ENCODE data around the gene DBNL.

DBNL gene

DNA sequence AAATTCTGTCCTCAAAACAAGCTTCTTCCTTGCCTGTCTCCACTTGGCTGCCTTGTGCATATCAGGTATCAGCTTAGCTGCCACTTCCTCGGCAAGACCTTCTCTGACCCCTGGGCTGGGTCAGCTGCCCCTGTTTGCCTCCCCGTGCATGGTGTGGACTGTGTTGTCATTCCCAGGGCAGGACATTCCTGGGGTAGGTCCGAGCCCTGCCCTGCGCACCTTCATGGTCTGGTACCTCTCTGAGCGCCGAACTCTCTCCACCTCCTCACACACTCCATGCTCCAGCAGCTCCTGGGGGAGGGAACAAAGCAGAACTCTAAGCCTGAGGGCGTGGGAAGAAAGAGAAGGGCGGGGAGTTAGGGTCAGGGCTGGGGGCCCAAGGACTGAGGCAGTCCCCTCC lies 34.0 kb downstream of the DBNL start:
- TF ChIP-seq, protein P1, sequence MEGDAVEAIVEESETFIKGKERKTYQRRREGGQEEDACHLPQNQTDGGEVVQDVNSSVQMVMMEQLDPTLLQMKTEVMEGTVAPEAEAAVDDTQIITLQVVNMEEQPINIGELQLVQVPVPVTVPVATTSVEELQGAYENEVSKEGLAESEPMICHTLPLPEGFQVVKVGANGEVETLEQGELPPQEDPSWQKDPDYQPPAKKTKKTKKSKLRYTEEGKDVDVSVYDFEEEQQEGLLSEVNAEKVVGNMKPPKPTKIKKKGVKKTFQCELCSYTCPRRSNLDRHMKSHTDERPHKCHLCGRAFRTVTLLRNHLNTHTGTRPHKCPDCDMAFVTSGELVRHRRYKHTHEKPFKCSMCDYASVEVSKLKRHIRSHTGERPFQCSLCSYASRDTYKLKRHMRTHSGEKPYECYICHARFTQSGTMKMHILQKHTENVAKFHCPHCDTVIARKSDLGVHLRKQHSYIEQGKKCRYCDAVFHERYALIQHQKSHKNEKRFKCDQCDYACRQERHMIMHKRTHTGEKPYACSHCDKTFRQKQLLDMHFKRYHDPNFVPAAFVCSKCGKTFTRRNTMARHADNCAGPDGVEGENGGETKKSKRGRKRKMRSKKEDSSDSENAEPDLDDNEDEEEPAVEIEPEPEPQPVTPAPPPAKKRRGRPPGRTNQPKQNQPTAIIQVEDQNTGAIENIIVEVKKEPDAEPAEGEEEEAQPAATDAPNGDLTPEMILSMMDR (IDR thresholded peaks at IDR 0.05; ENCODE audit: borderline replicate concordance, control extremely low read depth, extremely low read depth, insufficient read depth, missing control alignments) = no peak
- in situ Hi-C loops (cut with MboI; ENCODE audit: low sequenced_read_pairs, unreplicated experiment) = no loop called here
- DNase-seq (ENCODE audit: low spot score) = no peak

DNA sequence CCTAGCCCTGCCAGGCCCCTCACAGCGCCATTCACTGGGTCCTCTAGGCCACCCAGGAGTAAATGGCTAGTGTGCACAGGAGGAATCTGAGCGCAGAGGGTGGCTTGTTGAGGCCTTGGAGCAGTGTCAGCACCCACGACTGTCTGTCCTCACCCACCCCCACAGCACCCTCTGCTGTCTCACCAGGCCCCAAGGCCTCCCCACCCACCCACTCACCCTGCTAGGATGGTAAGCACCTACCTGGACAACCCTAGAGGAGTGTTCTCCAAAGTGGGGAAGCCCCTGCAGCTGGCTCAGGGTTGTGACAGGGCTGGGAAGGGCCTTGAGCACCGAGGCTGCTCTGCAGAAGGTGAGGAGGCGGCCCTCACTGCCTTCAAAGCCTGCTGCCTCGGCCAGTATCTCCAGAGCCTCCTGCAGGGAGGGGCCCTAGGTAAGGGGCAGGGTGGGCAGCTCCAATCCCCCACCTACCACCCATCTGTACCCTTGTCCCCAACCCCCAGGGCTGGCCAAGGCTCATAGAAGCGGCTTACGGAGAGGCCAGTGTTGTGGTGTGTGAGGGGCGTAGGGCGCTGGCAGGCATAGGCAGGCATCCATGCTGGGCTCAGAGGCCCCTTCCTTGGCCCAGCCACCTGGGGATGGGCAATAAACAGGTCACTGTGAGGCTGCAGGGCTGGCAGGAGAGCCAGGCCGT lies 35.0 kb downstream of the DBNL start:
- no peak for DNase-seq (ENCODE audit: low spot score)
- in situ Hi-C loops (cut with MboI; ENCODE audit: low sequenced_read_pairs, unreplicated experiment) = no loop called here
- TF ChIP-seq, protein P1 (IDR thresholded peaks at IDR 0.05; ENCODE audit: borderline replicate concordance, control extremely low read depth, extremely low read depth, insufficient read depth, missing control alignments) = no peak

DNA sequence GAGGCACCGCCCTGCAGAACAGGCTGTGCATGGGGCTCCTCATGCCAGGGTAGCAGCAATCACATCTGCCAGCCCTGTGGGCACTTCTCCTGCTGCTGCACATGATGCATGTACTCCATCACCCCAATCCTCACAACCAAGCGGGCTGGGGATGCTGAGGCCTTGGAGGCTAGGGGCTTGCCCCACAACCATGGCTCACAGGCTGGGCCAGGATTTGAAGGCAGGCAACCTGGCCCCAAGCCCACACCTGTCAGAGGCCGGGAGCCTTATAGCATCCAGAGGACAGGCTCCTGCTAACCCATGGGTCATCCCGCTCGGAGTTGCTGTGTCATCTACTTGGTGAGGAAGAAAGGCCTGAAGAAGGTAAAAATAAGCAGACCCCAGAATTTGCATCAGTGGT lies 35.6 kb downstream of the DBNL start:
- DNase-seq (ENCODE audit: low spot score) = no peak
- in situ Hi-C loops (cut with MboI; ENCODE audit: low sequenced_read_pairs, unreplicated experiment) = no loop called here
- TF ChIP-seq, protein P1 (IDR thresholded peaks at IDR 0.05; ENCODE audit: borderline replicate concordance, control extremely low read depth, extremely low read depth, insufficient read depth, missing control alignments) = no peak

DNA sequence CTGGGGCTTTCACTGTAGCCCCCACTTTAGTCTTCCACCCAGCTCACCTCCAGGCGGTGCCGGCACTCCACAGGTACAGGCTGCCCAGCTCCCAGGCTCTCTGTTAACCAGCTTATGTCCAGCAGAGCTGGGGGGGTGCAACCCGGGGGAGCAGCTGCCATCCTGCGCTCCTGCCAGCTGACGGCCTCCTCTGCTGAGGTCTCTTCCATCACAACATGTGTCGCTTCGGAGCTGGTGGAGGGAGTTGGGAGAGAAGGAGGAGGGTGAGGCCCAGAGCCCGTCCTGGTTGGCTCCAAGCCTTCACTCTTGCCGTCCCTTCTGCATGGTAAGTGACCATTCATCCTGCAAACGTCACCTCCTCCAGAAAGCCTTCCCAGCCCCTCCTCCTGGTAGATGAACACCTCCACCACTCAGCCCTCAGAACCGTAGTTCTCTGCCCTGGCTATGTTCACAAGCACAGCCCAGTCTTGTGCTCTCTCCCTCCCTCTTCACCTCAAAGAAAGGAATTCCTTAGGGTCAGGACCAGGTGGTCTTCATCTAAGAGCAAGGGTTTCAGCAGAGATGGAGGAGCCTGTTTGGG lies 36.3 kb downstream of the DBNL start:
- in situ Hi-C loops (cut with MboI; ENCODE audit: low sequenced_read_pairs, unreplicated experiment) = no loop called here
- no peak for DNase-seq (ENCODE audit: low spot score)
- TF ChIP-seq, protein P1 (IDR thresholded peaks at IDR 0.05; ENCODE audit: borderline replicate concordance, control extremely low read depth, extremely low read depth, insufficient read depth, missing control alignments) = no peak

DNA sequence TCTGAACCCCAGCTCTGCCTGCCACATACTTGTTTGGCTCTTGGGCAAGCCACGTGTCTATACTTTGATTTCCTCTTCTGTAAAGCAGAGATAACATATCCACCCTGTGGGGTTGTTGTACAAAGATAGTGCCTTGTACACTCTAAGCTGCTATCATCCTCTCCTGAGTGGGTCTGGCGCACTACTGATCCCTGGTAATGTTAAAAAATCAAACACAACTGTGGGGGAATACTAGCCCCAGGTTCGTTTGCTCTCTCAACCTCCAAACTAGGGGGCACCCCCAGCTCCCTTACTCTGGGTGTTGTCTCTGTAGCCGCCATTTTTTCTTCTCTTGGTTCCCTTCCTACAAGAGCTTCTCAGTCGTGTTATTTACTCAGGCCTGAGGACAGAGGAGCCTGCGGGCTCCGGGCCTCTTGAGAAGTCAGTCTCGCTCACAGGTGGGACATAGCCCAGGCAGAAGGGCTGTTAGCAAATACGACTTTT lies 36.8 kb downstream of the DBNL start:
- in situ Hi-C loops (cut with MboI; ENCODE audit: low sequenced_read_pairs, unreplicated experiment) = no loop called here
- TF ChIP-seq, protein P1 (IDR thresholded peaks at IDR 0.05; ENCODE audit: borderline replicate concordance, control extremely low read depth, extremely low read depth, insufficient read depth, missing control alignments) = peak; percentile 6
- DNase-seq (ENCODE audit: low spot score) = peak; percentile 71

DNA sequence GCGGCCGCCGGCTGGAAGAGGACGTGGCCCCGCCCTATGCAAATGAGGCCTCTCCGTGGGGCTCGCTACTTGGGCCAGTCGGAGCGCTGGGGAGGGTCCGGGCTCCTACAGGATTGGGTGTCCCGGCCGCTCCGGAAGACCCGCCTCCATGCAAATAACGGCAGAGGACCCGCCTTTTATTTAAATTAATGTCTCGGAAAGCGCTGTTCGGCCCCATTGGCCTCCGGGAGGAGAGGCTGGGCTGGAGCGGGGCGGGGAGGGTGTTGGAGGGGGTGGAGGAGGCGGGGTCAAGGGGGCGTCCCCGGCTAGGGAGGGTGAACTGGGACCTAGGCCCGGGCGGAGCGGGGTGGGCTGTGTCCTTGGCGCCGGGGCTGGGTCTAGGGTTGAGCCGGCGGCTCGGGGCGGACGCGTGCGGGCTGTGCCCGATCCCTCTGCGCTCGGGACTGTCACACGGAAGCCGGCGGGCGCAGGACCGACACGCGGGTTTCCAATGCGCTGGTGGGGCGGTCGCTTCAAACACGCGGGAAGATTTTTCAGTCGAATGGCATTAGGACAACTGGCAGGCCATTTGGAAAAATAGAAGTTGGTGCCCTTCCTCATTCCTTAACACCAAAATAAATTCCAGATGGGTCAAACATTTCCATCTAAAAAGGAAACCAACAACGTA lies 38.2 kb downstream of the DBNL start:
- in situ Hi-C loops (cut with MboI; ENCODE audit: low sequenced_read_pairs, unreplicated experiment) = no loop called here
- peak; percentile 98 for DNase-seq (ENCODE audit: low spot score)

More for the DNA sequence above, 38.2 kb downstream of the DBNL start:
- TF ChIP-seq, protein P1 (IDR thresholded peaks at IDR 0.05; ENCODE audit: borderline replicate concordance, control extremely low read depth, extremely low read depth, insufficient read depth, missing control alignments) = no peak

All from GM13976 (cell line).